ENCODE data around the gene MICOS13. TPM values are rescaled to one million over a fixed set of nuclear protein-coding genes. Genes with fewer than 3 reads are reported as not detected.

Gene MICOS13
- polyA plus RNA-seq, 1 experiment: 67.8 TPM

DNA sequence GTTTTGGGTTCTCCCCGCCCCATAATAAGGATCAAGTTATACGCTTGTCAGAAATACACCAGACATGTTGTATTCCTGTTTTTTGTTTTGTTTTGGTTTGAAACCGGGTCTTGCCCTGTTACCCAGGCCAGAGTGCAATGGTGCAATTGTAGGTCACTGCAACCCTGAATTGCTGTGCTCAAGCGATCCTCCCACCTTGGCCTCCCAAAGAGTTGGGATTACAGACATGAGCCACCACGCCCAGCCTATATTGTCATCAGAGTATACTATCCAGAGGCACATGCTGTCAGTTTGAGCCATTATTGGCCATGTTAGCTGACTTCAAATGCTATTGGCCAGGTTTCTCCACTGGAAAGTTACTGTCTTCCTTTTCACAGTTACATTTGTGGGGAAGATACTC, 47.7 kb downstream of the MICOS13 start:
- ChIA-PET CTCF (no interaction called here), POLR2A (no interaction called here)
- H3K27me3 ChIP-seq (ENCODE audit: control insufficient read depth, insufficient read depth, low read length): no peaks in the 10 kb centered on the region
- peaks cover 2% of the 10 kb centered on the region; the same call in 1 of the 2 replicates for H3K36me3 ChIP-seq (ENCODE audit: control insufficient read depth, insufficient read depth, low read length)
- no peak for DNase-seq (ENCODE audit: low read depth)
- H3K4me3 ChIP-seq (ENCODE audit: low read depth, low read length): no peak overlapping the region
- no peak for TF ChIP-seq CTCF (IDR thresholded peaks at IDR 0.05; ENCODE audit: insufficient read depth, low read depth, low read length)

DNA sequence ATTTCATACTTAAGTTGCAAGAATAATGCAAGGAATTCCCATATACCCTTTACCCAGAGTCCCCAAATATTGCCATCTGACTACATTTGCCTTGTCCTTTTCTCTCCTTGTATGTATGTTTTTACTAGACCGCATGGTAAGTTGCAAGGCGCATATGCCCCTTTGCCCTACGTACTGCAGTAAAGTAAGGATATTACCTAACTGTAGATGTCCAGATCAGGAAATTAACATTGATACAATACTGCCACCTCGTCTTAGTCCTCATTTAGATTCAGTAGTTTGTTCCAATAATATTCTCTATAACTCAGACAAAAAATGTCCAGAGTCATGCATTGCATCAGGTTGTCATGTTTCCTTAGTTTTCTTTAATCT, 48.1 kb downstream of the MICOS13 start:
- peaks cover 3% of the 10 kb centered on the region for H3K36me3 ChIP-seq (ENCODE audit: control insufficient read depth, insufficient read depth, low read length)
- CTCF ChIA-PET: no interaction called here
- no peak for DNase-seq (ENCODE audit: low read depth)
- H3K4me3 ChIP-seq (ENCODE audit: low read depth, low read length): no peak overlapping the region
- no peak for TF ChIP-seq CTCF (IDR thresholded peaks at IDR 0.05; ENCODE audit: insufficient read depth, low read depth, low read length)
- no peaks in the 10 kb centered on the region for H3K27me3 ChIP-seq (ENCODE audit: control insufficient read depth, insufficient read depth, low read length)
- POLR2A ChIA-PET: no interaction called here

DNA sequence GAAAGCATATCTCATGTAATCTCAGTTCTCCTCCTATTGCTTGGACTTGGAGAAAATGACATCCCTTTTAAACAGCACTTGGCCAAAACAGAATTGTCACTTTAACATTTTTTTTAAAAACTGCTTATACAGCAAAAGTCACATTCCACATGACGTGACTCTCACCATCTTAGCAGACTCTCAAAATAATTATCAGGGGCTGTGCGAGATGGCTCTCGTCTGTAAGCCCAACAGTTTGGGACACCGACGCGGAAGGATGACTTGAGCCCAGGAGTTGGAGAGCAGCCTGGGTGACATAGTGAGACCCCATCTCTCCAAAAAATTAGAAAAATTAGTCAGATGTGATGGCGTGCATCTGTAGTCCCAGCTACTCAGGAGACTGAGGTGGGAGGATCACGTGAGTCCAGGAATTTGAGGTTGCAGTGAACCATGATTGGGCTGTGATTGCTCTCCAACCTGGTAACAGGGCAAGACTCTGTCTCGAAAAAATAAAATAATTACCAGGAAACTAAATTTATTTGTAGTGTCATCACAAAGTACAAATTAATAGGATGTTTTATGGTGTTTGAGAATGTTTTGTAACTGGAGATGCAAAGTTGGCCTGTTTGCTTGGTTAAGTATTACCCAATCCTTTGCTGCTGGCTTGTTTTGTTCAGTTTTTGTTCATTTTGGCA, 48.6 kb downstream of the MICOS13 start:
- peaks cover 5% of the 10 kb centered on the region for H3K36me3 ChIP-seq (ENCODE audit: control insufficient read depth, insufficient read depth, low read length)
- no peak overlapping the region for H3K4me3 ChIP-seq (ENCODE audit: low read depth, low read length)
- ChIA-PET CTCF (no interaction called here), POLR2A (no interaction called here)
- no peak for TF ChIP-seq CTCF (IDR thresholded peaks at IDR 0.05; ENCODE audit: insufficient read depth, low read depth, low read length)
- no peaks in the 10 kb centered on the region for H3K27me3 ChIP-seq (ENCODE audit: control insufficient read depth, insufficient read depth, low read length)
- DNase-seq (ENCODE audit: low read depth): no peak

DNA sequence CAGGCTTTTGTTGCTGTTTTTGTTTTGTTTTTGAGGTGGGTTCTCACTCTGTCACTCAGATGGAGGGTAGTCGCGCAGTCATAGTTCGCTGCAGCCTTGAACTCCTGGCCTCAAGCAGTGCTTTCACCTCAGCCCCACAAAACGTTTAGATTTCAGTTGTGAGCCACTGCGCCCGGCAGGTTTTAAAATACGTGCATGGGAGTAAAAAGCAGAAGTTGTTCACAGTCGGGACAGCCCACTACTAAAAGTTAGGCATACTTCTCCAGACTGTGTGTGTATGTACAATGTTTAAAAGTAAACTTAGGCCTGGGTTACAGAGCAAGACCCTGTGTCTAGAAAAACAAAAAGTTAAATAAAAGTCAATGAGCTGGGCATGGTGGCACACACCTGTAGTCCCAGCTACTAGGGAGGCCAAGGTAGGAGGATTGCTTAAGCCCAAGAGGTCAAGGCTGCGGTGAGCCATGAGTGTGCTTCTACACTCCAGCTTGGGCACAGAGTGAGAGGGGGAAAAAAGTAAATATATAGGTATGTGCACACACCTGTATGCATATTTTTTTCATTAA, 51.3 kb downstream of the MICOS13 start:
- H3K36me3 ChIP-seq (ENCODE audit: control insufficient read depth, insufficient read depth, low read length): peaks cover 7% of the 10 kb centered on the region
- H3K4me3 ChIP-seq (ENCODE audit: low read depth, low read length): no peak overlapping the region
- CTCF ChIA-PET: interaction anchor here (0.7 kb wide), 1 partner anchor 944 kb away, joined by 3 read pairs; no protein-coding TSS in a partner anchor
- TF ChIP-seq CTCF (IDR thresholded peaks at IDR 0.05; ENCODE audit: insufficient read depth, low read depth, low read length): no peak
- POLR2A ChIA-PET: no interaction called here
- no peaks in the 10 kb centered on the region for H3K27me3 ChIP-seq (ENCODE audit: control insufficient read depth, insufficient read depth, low read length)
- no peak for DNase-seq (ENCODE audit: low read depth)

GRCh38 chr19:5628461-5628860, 51.9 kb downstream of the MICOS13 start:
- DNase-seq (ENCODE audit: low read depth): no peak
- ChIA-PET CTCF (interaction anchor here (2.1 kb wide), 1 partner anchor 63 kb away, joined by 4 read pairs; no protein-coding TSS in a partner anchor), POLR2A (no interaction called here)
- Histone ChIP-seq H3K4me3 (ENCODE audit: low read depth, low read length) (no peak overlapping the region), H3K27me3 (ENCODE audit: control insufficient read depth, insufficient read depth, low read length) (no peaks in the 10 kb centered on the region), H3K36me3 (ENCODE audit: control insufficient read depth, insufficient read depth, low read length) (peaks cover 7% of the 10 kb centered on the region)
- no peak for TF ChIP-seq CTCF (IDR thresholded peaks at IDR 0.05; ENCODE audit: insufficient read depth, low read depth, low read length)

Other genes starting within 250 kb of the MICOS13 start
- gene ZNRF4, start 225.1 kb downstream of the MICOS13 start, polyA plus RNA-seq (2011; rRNA removed): not detected in 2 replicates
- 0.07 and 0.23 TPM in 2 replicates for gene TINCR, start 112.6 kb downstream of the MICOS13 start, polyA plus RNA-seq (2011; rRNA removed)
- gene SAFB2, start 57.7 kb downstream of the MICOS13 start, polyA plus RNA-seq (2011; rRNA removed): 13.3 and 15.3 TPM in 2 replicates
- 20.8 and 22.3 TPM in 2 replicates for gene SAFB, start 57.4 kb downstream of the MICOS13 start, polyA plus RNA-seq (2011; rRNA removed)
- 5.3 and 5.6 TPM in 2 replicates for gene HSD11B1L, start 511 bp upstream of the MICOS13 start, polyA plus RNA-seq (2011; rRNA removed)
- gene RPL36, start 9.8 kb upstream of the MICOS13 start, polyA plus RNA-seq (2011; rRNA removed): 824 and 912 TPM in 2 replicates
- gene LONP1, start 39.6 kb upstream of the MICOS13 start, polyA plus RNA-seq (2011; rRNA removed): 55.4 and 77.4 TPM in 2 replicates
- gene CATSPERD, start 40.1 kb upstream of the MICOS13 start, polyA plus RNA-seq (2011; rRNA removed): not detected in 2 replicates
- gene PRR22, start 104.2 kb upstream of the MICOS13 start, polyA plus RNA-seq (2011; rRNA removed): 0.28 and 0.53 TPM in 2 replicates
- 9.9 and 13.7 TPM in 2 replicates for gene DUS3L, start 110.6 kb upstream of the MICOS13 start, polyA plus RNA-seq (2011; rRNA removed)
- gene NRTN, start 124.6 kb upstream of the MICOS13 start, polyA plus RNA-seq (2011; rRNA removed): 0.20 and 0.22 TPM in 2 replicates
- gene FUT6, start 159.2 kb upstream of the MICOS13 start, polyA plus RNA-seq (2011; rRNA removed): not detected in 2 replicates
- not detected in 2 replicates for gene FUT3, start 170.9 kb upstream of the MICOS13 start, polyA plus RNA-seq (2011; rRNA removed)
- gene FUT5, start 190.0 kb upstream of the MICOS13 start, polyA plus RNA-seq (2011; rRNA removed): not detected in 2 replicates
- gene NDUFA11, start 223.3 kb upstream of the MICOS13 start, polyA plus RNA-seq (2011; rRNA removed): 242 and 351 TPM in 2 replicates
- gene VMAC, start 224.4 kb upstream of the MICOS13 start, polyA plus RNA-seq (2011; rRNA removed): 3.3 and 4.2 TPM in 2 replicates
- 4.3 and 5.6 TPM in 2 replicates for gene CAPS, start 233.7 kb upstream of the MICOS13 start, polyA plus RNA-seq (2011; rRNA removed)

Measured in BJ (cell line).